ENCODE data around the gene MAVS. TPM values are rescaled to one million over a fixed set of nuclear protein-coding genes. Genes with fewer than 3 reads are reported as not detected.
"Not testable (repeated sequence)": the region's sequence is repeated elsewhere in the genome, so short reads cannot be mapped to it uniquely, and the experiment has no call there.

Gene MAVS
- total and polyA plus RNA-seq, 3 donors from 2014 or later: 14.5 to 34.6 (median 28.5) TPM

- Histone ChIP-seq H3K4me3 (peak overlapping the region in 1 of 2 donors; percentile 71), H3K36me3 (ENCODE audit: low read depth, missing control alignments) (no peaks in the 10 kb centered on the region), H3K9me3 (no peaks in the 10 kb centered on the region), H3K27ac (peak overlapping the region in 1 of 2 donors; percentile 98), H3K4me1 (peaks cover 16% of the 10 kb centered on the region), H3K27me3 (no peaks in the 10 kb centered on the region)
- intact Hi-C loops (cut with DNase I; ENCODE audit: low total_unique reads): no loop called here
- no peak for DNase-seq
- WGBS, 2 donors: 26 to 34% methylated on average over 16 of the region's 16 CpGs
- no peak for TF ChIP-seq CTCF (IDR thresholded peaks at IDR 0.05)
- no peak for TF ChIP-seq POLR2A (IDR thresholded peaks at IDR 0.05)
Measured at GRCh38 chr20:3890999-3891929, 44.6 kb downstream of the MAVS start.

- no peaks in the 10 kb centered on the region for H3K9me3 ChIP-seq
- no peaks in the 10 kb centered on the region for H3K27me3 ChIP-seq
- WGBS, 2 donors: 82 to 94% methylated on average over 5 of the region's 5 CpGs
- no peak overlapping the region for H3K27ac ChIP-seq
- intact Hi-C loops (cut with DNase I; ENCODE audit: low total_unique reads): no loop called here
- no peak overlapping the region for H3K4me3 ChIP-seq
- H3K4me1 ChIP-seq: peaks cover 39% of the 10 kb centered on the region
- DNase-seq: no peak
- TF ChIP-seq CTCF (IDR thresholded peaks at IDR 0.05) (no peak), POLR2A (IDR thresholded peaks at IDR 0.05) (no peak)
- no peaks in the 10 kb centered on the region for H3K36me3 ChIP-seq (ENCODE audit: low read depth, missing control alignments)
Measured at GRCh38 chr20:3894796-3895195, 48.2 kb downstream of the MAVS start.

GRCh38 chr20:3896302-3896701, 49.7 kb downstream of the MAVS start:
- intact Hi-C loops (cut with DNase I; ENCODE audit: low total_unique reads): no loop called here
- 58 to 78% methylated on average over 4 of the region's 4 CpGs for WGBS, 2 donors
- peak overlapping the region in 1 of 2 donors; percentile 22 for H3K27ac ChIP-seq

GRCh38 chr20:3896853-3897583, 50.4 kb downstream of the MAVS start:
- H3K27me3 ChIP-seq: no peaks in the 10 kb centered on the region
- H3K27ac ChIP-seq: peak overlapping the region in 1 of 2 donors; percentile 22
- no peak for DNase-seq
- TF ChIP-seq CTCF (IDR thresholded peaks at IDR 0.05): no peak
- no peak for TF ChIP-seq POLR2A (IDR thresholded peaks at IDR 0.05)
- WGBS, 2 donors: 42 to 57% methylated on average over 10 of the region's 10 CpGs
- H3K4me3 ChIP-seq: no peak overlapping the region
- H3K36me3 ChIP-seq (ENCODE audit: low read depth, missing control alignments): no peaks in the 10 kb centered on the region
- H3K4me1 ChIP-seq: peaks cover 54% of the 10 kb centered on the region
- H3K9me3 ChIP-seq: no peaks in the 10 kb centered on the region
- intact Hi-C loops (cut with DNase I; ENCODE audit: low total_unique reads): no loop called here

More at GRCh38 chr20:3896302-3896701, 49.7 kb downstream of the MAVS start:
- DNase-seq: no peak
- Histone ChIP-seq H3K27me3 (no peaks in the 10 kb centered on the region), H3K36me3 (ENCODE audit: low read depth, missing control alignments) (no peaks in the 10 kb centered on the region), H3K9me3 (no peaks in the 10 kb centered on the region), H3K4me3 (no peak overlapping the region), H3K4me1 (peaks cover 50% of the 10 kb centered on the region)
- TF ChIP-seq CTCF (IDR thresholded peaks at IDR 0.05): no peak
- no peak for TF ChIP-seq POLR2A (IDR thresholded peaks at IDR 0.05)

GRCh38 chr20:3898181-3898580, 51.5 kb downstream of the MAVS start:
- intact Hi-C loops (cut with DNase I; ENCODE audit: low total_unique reads); DNase-seq; H3K36me3 ChIP-seq (ENCODE audit: low read depth, missing control alignments); H3K27me3 ChIP-seq; H3K4me3 ChIP-seq; H3K9me3 ChIP-seq: not testable (repeated sequence)
- 76 to 80% methylated on average over 9 of the region's 9 CpGs for WGBS, 2 donors
- Histone ChIP-seq H3K27ac (peak overlapping the region in 1 of 2 donors; percentile 8), H3K4me1 (peaks cover 56% of the 10 kb centered on the region)

Data from testis (tissue), 3 donors.